HCT116 (cell line): ENCODE data around the gene CD33. TPM values are rescaled to one million over a fixed set of nuclear protein-coding genes. Genes with fewer than 3 reads are reported as not detected.

Experiments
- ATAC-seq: fragments of 200-7000 bp; cut with Tn5 transposase; 2 replicates; pipeline ENCODE4 v1.9.1; 2020; ENCODE audit warnings: mild to moderate bottlenecking, moderate library complexity
- BruUV-seq: library from RNA; stranded (reverse); fragments of 400-500 nt; replicated peaks from 2 replicates; lab custom pipeline; 2021; lab: Mats Ljungman, UMichigan
- CTCF ChIA-PET: fragments of 300-600 bp; sonication (Branson Sonifier 250); formaldehyde crosslinking; loops from one replicate; lab custom pipeline; 2021; ENCODE audit warnings: antibody characterized with exemption; lab: Charles Lee
- POLR2A ChIA-PET: fragments of 300-600, 350-600 bp; sonication (Branson Sonifier 250); formaldehyde crosslinking; loops from one replicate; lab custom pipeline; 2021; ENCODE audit warnings: antibody characterized with exemption; lab: Charles Lee
- RAD21 ChIA-PET, 2 experiments: fragments of 300-600 bp; sonication (Branson Sonifier 250); formaldehyde crosslinking; loops; one replicate each; lab custom pipeline; 2023; ENCODE audit warnings: low total read pairs in 2 of 2; ENCODE audit not compliant: uncharacterized antibody in 2 of 2, unreplicated experiment in 2 of 2, low non-redundant PET in 1 of 2; lab: Charles Lee
- DNase-seq: peaks from one replicate; pipeline ENCODE4 v3.0.0-alpha.2; 2010; ENCODE audit warnings: low read depth, low spot score
- H2AFZ ChIP-seq: fragments of 200-600 bp; shearing (Covaris generic), sonication (generic); 2 replicates; pipeline ENCODE4 v1.6.1; 2017; ENCODE audit warnings: low read depth, mixed run types, mixed read lengths, antibody characterized with exemption, low read length; ENCODE audit not compliant: poor library complexity, severe bottlenecking
- H3K27ac ChIP-seq: 2 replicates; pipeline ENCODE4 v1.5.1; 2012; ENCODE audit warnings: low read depth, low read length
- H3K27me3 ChIP-seq: fragments of 200-600 bp; sonication (generic); 2 replicates; pipeline ENCODE4 v1.6.1; 2016; ENCODE audit warnings: mixed run types, low read length, mixed read lengths; ENCODE audit not compliant: insufficient read depth
- H3K36me3 ChIP-seq, 2 experiments: fragments of 200-500 bp in 1 of 2; fragments of 200-600 bp in 1 of 2; sonication (Bioruptor generic) in 1 of 2; sonication (generic) in 1 of 2; 2 replicates each; pipeline versions ENCODE4 v1.5.1 to v1.6.1; 2014 to 2016; ENCODE audit warnings: low read length in 2 of 2, inconsistent platforms in 1 of 2, mixed read lengths in 1 of 2, mixed run types in 1 of 2; ENCODE audit not compliant: insufficient read depth in 2 of 2, control insufficient read depth in 1 of 2
- H3K4me1 ChIP-seq, 2 experiments: fragments of 200-600 bp in 1 of 2; sonication (generic) in 1 of 2; 2 replicates each; pipeline versions ENCODE4 v1.5.1 to v1.6.1; 2012 to 2017; ENCODE audit warnings: low read length in 2 of 2, inconsistent platforms in 1 of 2, mild to moderate bottlenecking in 1 of 2, mixed read lengths in 1 of 2, mixed run types in 1 of 2, moderate library complexity in 1 of 2; ENCODE audit not compliant: insufficient read depth in 2 of 2, control insufficient read depth in 1 of 2
- H3K4me2 ChIP-seq: fragments of 200-600 bp; sonication (generic); 2 replicates; pipeline ENCODE4 v1.6.1; 2017; ENCODE audit warnings: mixed run types, low read length, mixed read lengths
- H3K4me3 ChIP-seq, 2 experiments: fragments of 200-600 bp in 1 of 2; sonication (generic) in 1 of 2; replicated peaks in 1 of 2; 2 replicates each; pipeline ENCODE4 v1.5.1; 2011 to 2016; ENCODE audit warnings: low read length in 2 of 2, control low read depth in 1 of 2, low read depth in 1 of 2, mild to moderate bottlenecking in 1 of 2, mixed read lengths in 1 of 2, mixed run types in 1 of 2
- H3K79me2 ChIP-seq: fragments of 200-600 bp; sonication (generic); 2 replicates; pipeline ENCODE4 v1.6.1; 2017; ENCODE audit warnings: mild to moderate bottlenecking, mixed run types, low read length, moderate library complexity, mixed read lengths; ENCODE audit not compliant: insufficient read depth
- H3K9ac ChIP-seq: fragments of 200-600 bp; sonication (generic); 2 replicates; pipeline ENCODE4 v1.6.1; 2016; ENCODE audit warnings: low read length, mixed read lengths
- H3K9me2 ChIP-seq: fragments of 200-600 bp; sonication (generic), shearing (Covaris generic); 2 replicates; pipeline ENCODE4 v1.6.1; 2017; ENCODE audit warnings: mixed run types, mild to moderate bottlenecking, moderate library complexity; ENCODE audit not compliant: insufficient read depth
- H3K9me3 ChIP-seq, 2 experiments: fragments of 200-500 bp in 1 of 2; fragments of 200-600 bp in 1 of 2; sonication (Bioruptor generic) in 1 of 2; sonication (generic) in 1 of 2; 2 replicates each; pipeline ENCODE4 v1.6.1; 2014 to 2017; ENCODE audit warnings: low read length in 2 of 2, mixed read lengths in 2 of 2, inconsistent platforms in 1 of 2, low read depth in 1 of 2, mild to moderate bottlenecking in 1 of 2, mixed run types in 1 of 2, moderate library complexity in 1 of 2; ENCODE audit not compliant: control insufficient read depth in 1 of 2, insufficient read depth in 1 of 2
- H4K20me1 ChIP-seq: fragments of 200-600 bp; sonication (generic), shearing (Covaris generic); 2 replicates; pipeline ENCODE4 v1.6.1; 2017; ENCODE audit warnings: mixed run types, mild to moderate bottlenecking, moderate library complexity; ENCODE audit not compliant: insufficient read depth
- ATF3 ChIP-seq: IDR thresholded peaks from 2 replicates; pipeline ENCODE4 v1.6.1; 2012
- CBX3 ChIP-seq: IDR thresholded peaks from 2 replicates; pipeline ENCODE4 v1.6.1; 2012; ENCODE audit warnings: low read depth
- CEBPB ChIP-seq: IDR thresholded peaks from 2 replicates; pipeline ENCODE4 v1.6.1; 2012; ENCODE audit warnings: low read depth
- EGR1 ChIP-seq: IDR thresholded peaks from 2 replicates; pipeline ENCODE4 v1.6.1; 2012; ENCODE audit warnings: low read depth
- ELF1 ChIP-seq: IDR thresholded peaks from 2 replicates; pipeline ENCODE4 v1.6.1; 2012; ENCODE audit warnings: low read depth, borderline replicate concordance
- EZH2phosphoT487 ChIP-seq: fragments of 200-600 bp; IDR thresholded peaks from 2 replicates; pipeline ENCODE4 v1.6.1; 2018; ENCODE audit warnings: antibody characterized with exemption, borderline replicate concordance
- FOSL1 ChIP-seq: IDR thresholded peaks from 2 replicates; pipeline ENCODE4 v1.6.1; 2012; ENCODE audit warnings: low read depth
- JUND ChIP-seq: IDR thresholded peaks from 2 replicates; pipeline ENCODE4 v1.6.1; 2012
- MAX ChIP-seq: IDR thresholded peaks from 2 replicates; pipeline ENCODE4 v1.6.1; 2012
- POLR2AphosphoS5 ChIP-seq: IDR thresholded peaks from 2 replicates; pipeline ENCODE4 v1.6.1; 2011; ENCODE audit warnings: mild to moderate bottlenecking, low read depth, low read length, moderate library complexity
- SIN3A ChIP-seq: IDR thresholded peaks from 2 replicates; pipeline ENCODE4 v1.6.1; 2012; ENCODE audit warnings: low read depth
- SP1 ChIP-seq: IDR thresholded peaks from 2 replicates; pipeline ENCODE4 v1.6.1; 2012; ENCODE audit warnings: low read depth
- SRF ChIP-seq: IDR thresholded peaks from 2 replicates; pipeline ENCODE4 v1.6.1; 2012; ENCODE audit warnings: low read depth
- YY1 ChIP-seq: IDR thresholded peaks from 2 replicates; pipeline ENCODE4 v1.6.1; 2011; ENCODE audit warnings: low read length, low read depth, moderate library complexity, mild to moderate bottlenecking; ENCODE audit not compliant: insufficient replicate concordance; ENCODE audit errors: extremely low read depth
- ZFX ChIP-seq: fragments of 450-650 bp; IDR thresholded peaks from 2 replicates; pipeline ENCODE4 v1.6.1; 2017
- ZNF274 ChIP-seq: fragments of 200-500 bp; sonication (Bioruptor generic); IDR thresholded peaks from 2 replicates; pipeline ENCODE4 v1.6.1; 2014; ENCODE audit warnings: mild to moderate bottlenecking, low read depth, low read length, inconsistent platforms
- intact Hi-C: fragments of 100-400 bp; cut with micrococcal nuclease; formaldehyde crosslinking; loops from 2 replicates; pipeline ENCODE4 v1.10.0; 2022
- total RNA-seq: library from RNA; stranded (reverse); gene quantifications from one replicate; pipeline ENCODE4 v1.2.1, GENCODE V29; 2021; ENCODE audit not compliant: unreplicated experiment
- TF ChIP-seq, protein P1 (sequence below): IDR thresholded peaks from 2 replicates; pipeline ENCODE4 v1.6.1; 2011; ENCODE audit warnings: mild to moderate bottlenecking, low read length, moderate library complexity; ENCODE audit not compliant: insufficient replicate concordance; ENCODE audit errors: extremely low read depth
- TF ChIP-seq, protein P2 (sequence below), 3 experiments: fragments of 200-600 bp in 1 of 3; sonication (generic) in 1 of 3; IDR thresholded peaks in 2 of 3; conservative IDR thresholded peaks in 1 of 3; 2 replicates each; pipeline ENCODE4 v1.5.1; 2012 to 2017; ENCODE audit warnings: low read depth in 2 of 3, low read length in 2 of 3, antibody characterized with exemption in 1 of 3, borderline replicate concordance in 1 of 3, control low read depth in 1 of 3, mild to moderate bottlenecking in 1 of 3, mixed read lengths in 1 of 3, mixed run types in 1 of 3, moderate library complexity in 1 of 3; ENCODE audit not compliant: insufficient read depth in 1 of 3

CD33 gene
- total RNA-seq, 1 experiment from 2014 or later, result 3.1 TPM

GRCh38 chr19:51227966-51228365 is 3.1 kb downstream of the CD33 start:
- intact Hi-C loops, result no loop called here
- ChIA-PET POLR2A (no interaction called here), CTCF (no interaction called here)

More at GRCh38 chr19:51227966-51228365, 3.1 kb downstream of the CD33 start:
- Histone ChIP-seq H4K20me1 (no peaks in the 10 kb centered on the region), H3K27ac (no peak overlapping the region), H3K79me2 (no peaks in the 10 kb centered on the region), H3K9me3 (no peaks in the 10 kb centered on the region), H3K9me2 (no peaks in the 10 kb centered on the region), H3K4me3 (no peak overlapping the region), H3K36me3 (no peaks in the 10 kb centered on the region), H3K9ac (no peak overlapping the region), H3K27me3 (no peaks in the 10 kb centered on the region), H3K4me2 (no peak overlapping the region), H2AFZ (no peak overlapping the region), H3K4me1 (no peaks in the 10 kb centered on the region)
- no TSS peak for BruUV-seq
- TF ChIP-seq POLR2AphosphoS5 (no peak), SIN3A (no peak), SRF (no peak), FOSL1 (no peak), CEBPB (no peak), CBX3 (no peak), ZNF274 (no peak), JUND (no peak), ATF3 (no peak), SP1 (no peak), EGR1 (no peak), MAX (no peak), ELF1 (no peak), YY1 (no peak), EZH2phosphoT487 (no peak), ZFX (no peak)
- TF ChIP-seq, protein P1, sequence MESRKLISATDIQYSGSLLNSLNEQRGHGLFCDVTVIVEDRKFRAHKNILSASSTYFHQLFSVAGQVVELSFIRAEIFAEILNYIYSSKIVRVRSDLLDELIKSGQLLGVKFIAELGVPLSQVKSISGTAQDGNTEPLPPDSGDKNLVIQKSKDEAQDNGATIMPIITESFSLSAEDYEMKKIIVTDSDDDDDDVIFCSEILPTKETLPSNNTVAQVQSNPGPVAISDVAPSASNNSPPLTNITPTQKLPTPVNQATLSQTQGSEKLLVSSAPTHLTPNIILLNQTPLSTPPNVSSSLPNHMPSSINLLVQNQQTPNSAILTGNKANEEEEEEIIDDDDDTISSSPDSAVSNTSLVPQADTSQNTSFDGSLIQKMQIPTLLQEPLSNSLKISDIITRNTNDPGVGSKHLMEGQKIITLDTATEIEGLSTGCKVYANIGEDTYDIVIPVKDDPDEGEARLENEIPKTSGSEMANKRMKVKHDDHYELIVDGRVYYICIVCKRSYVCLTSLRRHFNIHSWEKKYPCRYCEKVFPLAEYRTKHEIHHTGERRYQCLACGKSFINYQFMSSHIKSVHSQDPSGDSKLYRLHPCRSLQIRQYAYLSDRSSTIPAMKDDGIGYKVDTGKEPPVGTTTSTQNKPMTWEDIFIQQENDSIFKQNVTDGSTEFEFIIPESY, result no peak
- TF ChIP-seq, protein P2, sequence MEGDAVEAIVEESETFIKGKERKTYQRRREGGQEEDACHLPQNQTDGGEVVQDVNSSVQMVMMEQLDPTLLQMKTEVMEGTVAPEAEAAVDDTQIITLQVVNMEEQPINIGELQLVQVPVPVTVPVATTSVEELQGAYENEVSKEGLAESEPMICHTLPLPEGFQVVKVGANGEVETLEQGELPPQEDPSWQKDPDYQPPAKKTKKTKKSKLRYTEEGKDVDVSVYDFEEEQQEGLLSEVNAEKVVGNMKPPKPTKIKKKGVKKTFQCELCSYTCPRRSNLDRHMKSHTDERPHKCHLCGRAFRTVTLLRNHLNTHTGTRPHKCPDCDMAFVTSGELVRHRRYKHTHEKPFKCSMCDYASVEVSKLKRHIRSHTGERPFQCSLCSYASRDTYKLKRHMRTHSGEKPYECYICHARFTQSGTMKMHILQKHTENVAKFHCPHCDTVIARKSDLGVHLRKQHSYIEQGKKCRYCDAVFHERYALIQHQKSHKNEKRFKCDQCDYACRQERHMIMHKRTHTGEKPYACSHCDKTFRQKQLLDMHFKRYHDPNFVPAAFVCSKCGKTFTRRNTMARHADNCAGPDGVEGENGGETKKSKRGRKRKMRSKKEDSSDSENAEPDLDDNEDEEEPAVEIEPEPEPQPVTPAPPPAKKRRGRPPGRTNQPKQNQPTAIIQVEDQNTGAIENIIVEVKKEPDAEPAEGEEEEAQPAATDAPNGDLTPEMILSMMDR (IDR thresholded peaks at IDR 0.05 in 2 of 3, conservative IDR thresholded peaks at IDR 0.05 in 1 of 3; ENCODE audit: borderline replicate concordance in 1 of 3, insufficient read depth in 1 of 3, low read depth in 2 of 3, low read length in 2 of 3), result no peak
- ATAC-seq, result no peak
- DNase-seq, result no peak
- RAD21 ChIA-PET, result no interaction called here
